Prostate gland (tissue), 2 donors: ENCODE results near the gene CLSTN1.

Experiments
- CTCF ChIP-seq, 4 experiments: fragments of 200-600 bp in 2 of 4; fragments of 450-650 bp in 2 of 4; sonication (generic) in 2 of 4; IDR thresholded peaks; 1 replicate in 3 of 4; 2 replicates in 1 of 4; pipeline ENCODE4 v1.5.1; 2016 to 2019; ENCODE audit warnings: antibody characterized with exemption in 4 of 4, mild to moderate bottlenecking in 2 of 4, moderate library complexity in 2 of 4
- POLR2A ChIP-seq: fragments of 450-650 bp; IDR thresholded peaks from one replicate; pipeline ENCODE4 v1.6.1; 2016; ENCODE audit warnings: antibody characterized with exemption, mild to moderate bottlenecking

DNA sequence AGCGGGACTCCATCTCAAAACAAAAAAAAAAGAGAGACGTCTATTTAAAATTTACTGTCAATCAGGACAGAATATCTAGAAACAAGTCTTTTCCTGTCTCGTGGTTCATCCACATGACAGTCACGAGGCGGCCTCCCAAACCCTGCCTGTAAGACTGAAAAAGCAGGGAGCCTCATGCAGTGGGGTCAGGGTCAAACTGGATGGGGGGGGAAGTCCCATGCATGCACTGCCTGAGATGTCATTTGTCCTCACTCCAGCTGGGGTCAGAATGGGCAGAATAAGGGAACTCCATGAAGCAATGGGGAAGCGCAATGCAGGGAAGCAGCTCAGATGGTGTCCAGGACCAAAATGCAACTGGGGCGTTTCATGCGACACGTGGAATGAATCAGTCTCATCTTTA lies 86.7 kb downstream of the CLSTN1 start:
- TF ChIP-seq CTCF (IDR thresholded peaks at IDR 0.05): no peak
- TF ChIP-seq POLR2A: no peak
